HCT116 (cell line): ENCODE results near the gene RYR3. TPM values are rescaled to one million over a fixed set of nuclear protein-coding genes. Genes with fewer than 3 reads are reported as not detected.

Experiments
- ATAC-seq: fragments of 200-7000 bp; cut with Tn5 transposase; 2 replicates; pipeline ENCODE4 v1.9.1; 2020; ENCODE audit warnings: mild to moderate bottlenecking, moderate library complexity
- BruUV-seq: library from RNA; stranded (reverse); fragments of 400-500 nt; replicated peaks from 2 replicates; lab custom pipeline; 2021; lab: Mats Ljungman, UMichigan
- CTCF ChIA-PET: fragments of 300-600 bp; sonication (Branson Sonifier 250); formaldehyde crosslinking; loops from one replicate; lab custom pipeline; 2021; ENCODE audit warnings: antibody characterized with exemption; lab: Charles Lee
- POLR2A ChIA-PET: fragments of 300-600, 350-600 bp; sonication (Branson Sonifier 250); formaldehyde crosslinking; loops from one replicate; lab custom pipeline; 2021; ENCODE audit warnings: antibody characterized with exemption; lab: Charles Lee
- RAD21 ChIA-PET, 2 experiments: fragments of 300-600 bp; sonication (Branson Sonifier 250); formaldehyde crosslinking; loops; one replicate each; lab custom pipeline; 2023; ENCODE audit warnings: low total read pairs in 2 of 2; ENCODE audit not compliant: uncharacterized antibody in 2 of 2, unreplicated experiment in 2 of 2, low non-redundant PET in 1 of 2; lab: Charles Lee
- DNase-seq: peaks from one replicate; pipeline ENCODE4 v3.0.0-alpha.2; 2010; ENCODE audit warnings: low read depth, low spot score
- H2AFZ ChIP-seq: fragments of 200-600 bp; shearing (Covaris generic), sonication (generic); 2 replicates; pipeline ENCODE4 v1.6.1; 2017; ENCODE audit warnings: low read depth, mixed run types, mixed read lengths, antibody characterized with exemption, low read length; ENCODE audit not compliant: poor library complexity, severe bottlenecking
- H3K27ac ChIP-seq: 2 replicates; pipeline ENCODE4 v1.5.1; 2012; ENCODE audit warnings: low read depth, low read length
- H3K27me3 ChIP-seq: fragments of 200-600 bp; sonication (generic); 2 replicates; pipeline ENCODE4 v1.6.1; 2016; ENCODE audit warnings: mixed run types, low read length, mixed read lengths; ENCODE audit not compliant: insufficient read depth
- H3K36me3 ChIP-seq, 2 experiments: fragments of 200-500 bp in 1 of 2; fragments of 200-600 bp in 1 of 2; sonication (Bioruptor generic) in 1 of 2; sonication (generic) in 1 of 2; 2 replicates each; pipeline versions ENCODE4 v1.5.1 to v1.6.1; 2014 to 2016; ENCODE audit warnings: low read length in 2 of 2, inconsistent platforms in 1 of 2, mixed read lengths in 1 of 2, mixed run types in 1 of 2; ENCODE audit not compliant: insufficient read depth in 2 of 2, control insufficient read depth in 1 of 2
- H3K4me1 ChIP-seq, 2 experiments: fragments of 200-600 bp in 1 of 2; sonication (generic) in 1 of 2; 2 replicates each; pipeline versions ENCODE4 v1.5.1 to v1.6.1; 2012 to 2017; ENCODE audit warnings: low read length in 2 of 2, inconsistent platforms in 1 of 2, mild to moderate bottlenecking in 1 of 2, mixed read lengths in 1 of 2, mixed run types in 1 of 2, moderate library complexity in 1 of 2; ENCODE audit not compliant: insufficient read depth in 2 of 2, control insufficient read depth in 1 of 2
- H3K4me2 ChIP-seq: fragments of 200-600 bp; sonication (generic); 2 replicates; pipeline ENCODE4 v1.6.1; 2017; ENCODE audit warnings: mixed run types, low read length, mixed read lengths
- H3K4me3 ChIP-seq, 2 experiments: fragments of 200-600 bp in 1 of 2; sonication (generic) in 1 of 2; replicated peaks in 1 of 2; 2 replicates each; pipeline ENCODE4 v1.5.1; 2011 to 2016; ENCODE audit warnings: low read length in 2 of 2, control low read depth in 1 of 2, low read depth in 1 of 2, mild to moderate bottlenecking in 1 of 2, mixed read lengths in 1 of 2, mixed run types in 1 of 2
- H3K79me2 ChIP-seq: fragments of 200-600 bp; sonication (generic); 2 replicates; pipeline ENCODE4 v1.6.1; 2017; ENCODE audit warnings: mild to moderate bottlenecking, mixed run types, low read length, moderate library complexity, mixed read lengths; ENCODE audit not compliant: insufficient read depth
- H3K9ac ChIP-seq: fragments of 200-600 bp; sonication (generic); 2 replicates; pipeline ENCODE4 v1.6.1; 2016; ENCODE audit warnings: low read length, mixed read lengths
- H3K9me2 ChIP-seq: fragments of 200-600 bp; sonication (generic), shearing (Covaris generic); 2 replicates; pipeline ENCODE4 v1.6.1; 2017; ENCODE audit warnings: mixed run types, mild to moderate bottlenecking, moderate library complexity; ENCODE audit not compliant: insufficient read depth
- H3K9me3 ChIP-seq, 2 experiments: fragments of 200-500 bp in 1 of 2; fragments of 200-600 bp in 1 of 2; sonication (Bioruptor generic) in 1 of 2; sonication (generic) in 1 of 2; 2 replicates each; pipeline ENCODE4 v1.6.1; 2014 to 2017; ENCODE audit warnings: low read length in 2 of 2, mixed read lengths in 2 of 2, inconsistent platforms in 1 of 2, low read depth in 1 of 2, mild to moderate bottlenecking in 1 of 2, mixed run types in 1 of 2, moderate library complexity in 1 of 2; ENCODE audit not compliant: control insufficient read depth in 1 of 2, insufficient read depth in 1 of 2
- H4K20me1 ChIP-seq: fragments of 200-600 bp; sonication (generic), shearing (Covaris generic); 2 replicates; pipeline ENCODE4 v1.6.1; 2017; ENCODE audit warnings: mixed run types, mild to moderate bottlenecking, moderate library complexity; ENCODE audit not compliant: insufficient read depth
- ATF3 ChIP-seq: IDR thresholded peaks from 2 replicates; pipeline ENCODE4 v1.6.1; 2012
- CBX3 ChIP-seq: IDR thresholded peaks from 2 replicates; pipeline ENCODE4 v1.6.1; 2012; ENCODE audit warnings: low read depth
- ELF1 ChIP-seq: IDR thresholded peaks from 2 replicates; pipeline ENCODE4 v1.6.1; 2012; ENCODE audit warnings: low read depth, borderline replicate concordance
- EZH2 ChIP-seq: fragments of 200-600 bp; sonication (generic); IDR thresholded peaks from 2 replicates; pipeline ENCODE4 v1.6.1; 2017; ENCODE audit warnings: antibody characterized with exemption, mixed run types
- JUND ChIP-seq: IDR thresholded peaks from 2 replicates; pipeline ENCODE4 v1.6.1; 2012
- POLR2A ChIP-seq: IDR thresholded peaks from 2 replicates; pipeline ENCODE4 v1.7.0; 2011; ENCODE audit warnings: borderline replicate concordance; ENCODE audit not compliant: insufficient read depth, insufficient read length; ENCODE audit errors: extremely low read depth
- POLR2AphosphoS5 ChIP-seq: IDR thresholded peaks from 2 replicates; pipeline ENCODE4 v1.6.1; 2011; ENCODE audit warnings: mild to moderate bottlenecking, low read depth, low read length, moderate library complexity
- RAD21 ChIP-seq: IDR thresholded peaks from 2 replicates; pipeline ENCODE4 v1.6.1; 2012; ENCODE audit warnings: low read depth, mild to moderate bottlenecking
- SP1 ChIP-seq: IDR thresholded peaks from 2 replicates; pipeline ENCODE4 v1.6.1; 2012; ENCODE audit warnings: low read depth
- SRF ChIP-seq: IDR thresholded peaks from 2 replicates; pipeline ENCODE4 v1.6.1; 2012; ENCODE audit warnings: low read depth
- ZBTB33 ChIP-seq: IDR thresholded peaks from 2 replicates; pipeline ENCODE4 v1.6.1; 2011; ENCODE audit warnings: mild to moderate bottlenecking, low read length, moderate library complexity; ENCODE audit not compliant: insufficient replicate concordance; ENCODE audit errors: extremely low read depth
- ZNF274 ChIP-seq: fragments of 200-500 bp; sonication (Bioruptor generic); IDR thresholded peaks from 2 replicates; pipeline ENCODE4 v1.6.1; 2014; ENCODE audit warnings: mild to moderate bottlenecking, low read depth, low read length, inconsistent platforms
- intact Hi-C: fragments of 100-400 bp; cut with micrococcal nuclease; formaldehyde crosslinking; loops from 2 replicates; pipeline ENCODE4 v1.10.0; 2022
- total RNA-seq: library from RNA; stranded (reverse); gene quantifications from one replicate; pipeline ENCODE4 v1.2.1, GENCODE V29; 2021; ENCODE audit not compliant: unreplicated experiment
- TF ChIP-seq, protein P1 (sequence below): IDR thresholded peaks from 2 replicates; pipeline ENCODE4 v1.6.1; 2012
- TF ChIP-seq, protein P2 (sequence below), 3 experiments: fragments of 200-600 bp in 1 of 3; sonication (generic) in 1 of 3; IDR thresholded peaks in 2 of 3; conservative IDR thresholded peaks in 1 of 3; 2 replicates each; pipeline ENCODE4 v1.5.1; 2012 to 2017; ENCODE audit warnings: low read depth in 2 of 3, low read length in 2 of 3, antibody characterized with exemption in 1 of 3, borderline replicate concordance in 1 of 3, control low read depth in 1 of 3, mild to moderate bottlenecking in 1 of 3, mixed read lengths in 1 of 3, mixed run types in 1 of 3, moderate library complexity in 1 of 3; ENCODE audit not compliant: insufficient read depth in 1 of 3

Gene RYR3
- total RNA-seq, 1 experiment from 2014 or later = not detected

GRCh38 chr15:33526532-33526931 lies 215.8 kb downstream of the RYR3 start (continued):
- TF ChIP-seq ATF3 (no peak), ZBTB33 (no peak)

DNA sequence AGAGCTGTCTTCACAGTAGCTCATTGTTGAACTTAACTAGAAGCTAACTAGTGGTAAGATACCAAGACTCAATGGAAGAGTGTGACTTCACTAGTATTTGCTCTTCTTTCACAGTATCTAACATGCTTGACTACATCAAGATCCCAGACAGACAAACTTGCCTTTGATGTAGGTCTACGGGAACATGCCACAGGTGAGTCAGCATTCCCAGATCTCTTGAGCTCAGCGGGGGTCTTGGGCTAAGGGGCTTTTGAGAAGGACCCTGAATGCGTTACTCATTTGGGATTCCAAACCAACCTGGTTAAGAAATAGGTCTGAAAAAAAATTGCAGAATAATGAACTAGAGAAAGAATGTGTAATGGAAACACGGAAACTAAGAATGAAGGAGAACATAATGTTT lies 222.4 kb downstream of the RYR3 start:
- TF ChIP-seq SP1 (no peak), JUND (no peak), EZH2 (no peak), ATF3 (no peak), SRF (no peak), ZBTB33 (no peak), CBX3 (no peak), ELF1 (no peak), RAD21 (no peak), ZNF274 (no peak), POLR2A (no peak), POLR2AphosphoS5 (no peak)
- TF ChIP-seq, protein P1, sequence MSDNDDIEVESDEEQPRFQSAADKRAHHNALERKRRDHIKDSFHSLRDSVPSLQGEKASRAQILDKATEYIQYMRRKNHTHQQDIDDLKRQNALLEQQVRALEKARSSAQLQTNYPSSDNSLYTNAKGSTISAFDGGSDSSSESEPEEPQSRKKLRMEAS = no peak
- TF ChIP-seq, protein P2, sequence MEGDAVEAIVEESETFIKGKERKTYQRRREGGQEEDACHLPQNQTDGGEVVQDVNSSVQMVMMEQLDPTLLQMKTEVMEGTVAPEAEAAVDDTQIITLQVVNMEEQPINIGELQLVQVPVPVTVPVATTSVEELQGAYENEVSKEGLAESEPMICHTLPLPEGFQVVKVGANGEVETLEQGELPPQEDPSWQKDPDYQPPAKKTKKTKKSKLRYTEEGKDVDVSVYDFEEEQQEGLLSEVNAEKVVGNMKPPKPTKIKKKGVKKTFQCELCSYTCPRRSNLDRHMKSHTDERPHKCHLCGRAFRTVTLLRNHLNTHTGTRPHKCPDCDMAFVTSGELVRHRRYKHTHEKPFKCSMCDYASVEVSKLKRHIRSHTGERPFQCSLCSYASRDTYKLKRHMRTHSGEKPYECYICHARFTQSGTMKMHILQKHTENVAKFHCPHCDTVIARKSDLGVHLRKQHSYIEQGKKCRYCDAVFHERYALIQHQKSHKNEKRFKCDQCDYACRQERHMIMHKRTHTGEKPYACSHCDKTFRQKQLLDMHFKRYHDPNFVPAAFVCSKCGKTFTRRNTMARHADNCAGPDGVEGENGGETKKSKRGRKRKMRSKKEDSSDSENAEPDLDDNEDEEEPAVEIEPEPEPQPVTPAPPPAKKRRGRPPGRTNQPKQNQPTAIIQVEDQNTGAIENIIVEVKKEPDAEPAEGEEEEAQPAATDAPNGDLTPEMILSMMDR (IDR thresholded peaks at IDR 0.05 in 2 of 3, conservative IDR thresholded peaks at IDR 0.05 in 1 of 3; ENCODE audit: borderline replicate concordance in 1 of 3, insufficient read depth in 1 of 3, low read depth in 2 of 3, low read length in 2 of 3) = no peak
- no peak for ATAC-seq
- peaks cover 64% of the 10 kb centered on the region for H3K27me3 ChIP-seq
- CTCF ChIA-PET = no interaction called here
- POLR2A ChIA-PET = no interaction called here
- H4K20me1 ChIP-seq = no peaks in the 10 kb centered on the region
- H3K9me3 ChIP-seq = no peaks in the 10 kb centered on the region
- no peak overlapping the region for H3K9ac ChIP-seq
- intact Hi-C loops = no loop called here
- H3K79me2 ChIP-seq = no peaks in the 10 kb centered on the region
- H3K4me1 ChIP-seq = no peaks in the 10 kb centered on the region
- no peak overlapping the region for H3K4me3 ChIP-seq
- H3K27ac ChIP-seq = no peak overlapping the region
- DNase-seq = no peak
- no TSS peak for BruUV-seq
- H3K9me2 ChIP-seq = no peaks in the 10 kb centered on the region
- H2AFZ ChIP-seq = no peak overlapping the region
- no peaks in the 10 kb centered on the region for H3K36me3 ChIP-seq
- H3K4me2 ChIP-seq = no peak overlapping the region
- RAD21 ChIA-PET = no interaction called here
